ENCODE measurements around the gene HHAT. TPM values are rescaled to one million over a fixed set of nuclear protein-coding genes. Genes with fewer than 3 reads are reported as not detected.
A peak's percentile ranks its signal among the peaks of the same experiment; 100 is the strongest.

Gene HHAT
- polyA plus RNA-seq (2011; rRNA removed) (4.5 and 5.0 TPM in 2 replicates), polyA plus RNA-seq (2017; fragmentation: RNase III; extraction: RNeasy Plus Mini Kit Qiagen cat#74134 plus additional on column Dnase treatment) (3.6 to 3.8 TPM (median 3.6 TPM) in 3 replicates), polyA minus RNA-seq (2011; rRNA and poly(A)+ RNA removed) (15.8 and 16.8 TPM in 2 replicates)
- 2.1 and 2.5 TPM in 2 replicates for polyA plus RNA-seq (2012; cell fraction: cytosol; rRNA removed)
- 3.6 and 4.4 TPM in 2 replicates for polyA plus RNA-seq (2012; cell fraction: nucleus; rRNA removed)

DNA sequence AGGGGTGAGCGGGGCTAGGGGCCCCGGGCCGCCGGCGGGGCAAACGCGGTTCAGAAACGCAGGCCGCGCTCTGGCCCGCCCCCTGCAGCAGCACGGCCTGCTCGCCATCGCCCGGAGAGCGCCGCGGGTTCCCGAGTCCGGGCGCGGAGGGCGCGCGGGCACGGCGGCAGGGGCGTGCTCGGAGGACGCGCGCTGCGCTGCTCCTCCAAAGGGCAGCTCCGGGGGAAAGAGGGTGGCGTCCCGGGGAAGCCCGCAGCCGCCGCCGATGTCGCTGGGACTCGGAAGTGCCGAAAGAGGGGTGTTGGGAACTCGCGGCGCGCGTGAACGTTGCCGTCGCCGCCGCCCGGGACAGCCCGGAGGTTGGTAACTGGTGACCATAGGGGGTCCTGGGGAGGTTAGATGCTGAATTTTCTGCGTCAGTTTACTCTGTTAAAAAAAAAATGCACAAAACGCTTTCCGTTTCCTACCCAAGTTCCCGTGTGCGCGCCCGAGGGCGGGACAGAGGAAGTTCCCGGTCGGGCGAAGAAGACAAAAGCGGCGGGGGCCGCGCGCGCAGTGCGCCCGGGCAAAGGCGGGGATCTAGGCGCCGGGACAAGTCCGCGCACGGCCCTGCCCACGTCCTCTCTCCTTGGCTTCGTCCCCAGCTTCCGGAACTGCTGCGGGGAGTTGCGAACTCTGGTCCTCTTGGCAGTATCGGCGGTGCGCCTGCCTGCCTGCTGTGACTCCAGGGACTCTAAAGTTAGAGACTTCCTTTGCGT, at the start of gene HHAT:
Gene HHAT, plus strand, starts transcription at position 157 of the 758 bp plus-strand sequence. CDS start 20,074 bp downstream, outside the sequence.
- Histone ChIP-seq H3K4me3 (peak within 1 kb of the TSS; percentile 60), H3K27ac (peak within 1 kb of the TSS; percentile 87 to 94), H3K4me1 (peaks cover 17% of the 10 kb centered on the region; the same call in 2 of the 3 replicates), H3K4me2 (peak within 1 kb of the TSS; percentile 94), H3K9me3 (no peaks in the 10 kb centered on the region; the same call in 2 of the 3 replicates)
- ChIA-PET CTCF (interaction anchor here (0.6 to 3.7 kb wide), 2 partner anchors 10 to 185 kb away, joined by 3 to 11 read pairs; no protein-coding TSS in a partner anchor), POLR2A (interaction anchor here (0.7 to 2.3 kb wide), 5 partner anchors 12 to 62 kb away, joined by 3 to 11 read pairs (median 3); no protein-coding TSS in a partner anchor)
- ATAC-seq (peak; percentile 93 to 96), FAIRE-seq (no peak), DNase-seq (ENCODE audit: low read depth in 1 of 2, low spot score in 1 of 2) (peak; percentile 75 to 81)
- TF ChIP-seq CEBPB (IDR thresholded peaks at IDR 0.05), result 0 out of 4 replicates have a peak, but pooled peaks of 1 of the 2 experiments have one; percentile 14
- TF ChIP-seq RNF2 (IDR thresholded peaks at IDR 0.05; ENCODE audit: borderline replicate concordance, low read depth), result no peak
- TF ChIP-seq GATA3 (IDR thresholded peaks at IDR 0.05; ENCODE audit: borderline replicate concordance), result no peak
- TF ChIP-seq MAZ (IDR thresholded peaks at IDR 0.05; ENCODE audit: borderline replicate concordance, low read depth, low read length), result no peak
- no peak for TF ChIP-seq ZSCAN20 (CRISPR knock-in tag; IDR thresholded peaks at IDR 0.05)
- TF ChIP-seq RFX5 (IDR thresholded peaks at IDR 0.05), result 0 out of 2 replicates have a peak, but pooled peaks have one; percentile 49
- TF ChIP-seq HOXB5 (CRISPR knock-in tag; IDR thresholded peaks at IDR 0.05), result peak; percentile 39; the same call in 1 of the 2 replicates
- peak; percentile 95 for TF ChIP-seq PHF8 (IDR thresholded peaks at IDR 0.05; ENCODE audit: borderline replicate concordance, low read depth)
- no peak for TF ChIP-seq CBX8 (IDR thresholded peaks at IDR 0.05)
- TF ChIP-seq, protein P1, sequence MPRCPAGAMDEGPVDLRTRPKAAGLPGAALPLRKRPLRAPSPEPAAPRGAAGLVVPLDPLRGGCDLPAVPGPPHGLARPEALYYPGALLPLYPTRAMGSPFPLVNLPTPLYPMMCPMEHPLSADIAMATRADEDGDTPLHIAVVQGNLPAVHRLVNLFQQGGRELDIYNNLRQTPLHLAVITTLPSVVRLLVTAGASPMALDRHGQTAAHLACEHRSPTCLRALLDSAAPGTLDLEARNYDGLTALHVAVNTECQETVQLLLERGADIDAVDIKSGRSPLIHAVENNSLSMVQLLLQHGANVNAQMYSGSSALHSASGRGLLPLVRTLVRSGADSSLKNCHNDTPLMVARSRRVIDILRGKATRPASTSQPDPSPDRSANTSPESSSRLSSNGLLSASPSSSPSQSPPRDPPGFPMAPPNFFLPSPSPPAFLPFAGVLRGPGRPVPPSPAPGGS (IDR thresholded peaks at IDR 0.05), result peak; percentile 85; the same call in 2 of the 3 replicates
- TF ChIP-seq HEYL (CRISPR knock-in tag; IDR thresholded peaks at IDR 0.05), result no peak
- 0 out of 2 replicates have a peak, but pooled peaks have one; percentile 6 for TF ChIP-seq SREBF2 (IDR thresholded peaks at IDR 0.05)
- TF ChIP-seq, protein P2, sequence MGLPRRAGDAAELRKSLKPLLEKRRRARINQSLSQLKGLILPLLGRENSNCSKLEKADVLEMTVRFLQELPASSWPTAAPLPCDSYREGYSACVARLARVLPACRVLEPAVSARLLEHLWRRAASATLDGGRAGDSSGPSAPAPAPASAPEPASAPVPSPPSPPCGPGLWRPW (IDR thresholded peaks at IDR 0.05), result no peak
- no peak for TF ChIP-seq KDM5A (IDR thresholded peaks at IDR 0.05)
- 0 out of 2 replicates have a peak, but pooled peaks have one; percentile 25 for TF ChIP-seq HOXB13 (CRISPR knock-in tag; IDR thresholded peaks at IDR 0.05; ENCODE audit: low read depth)
- TF ChIP-seq, protein P3, sequence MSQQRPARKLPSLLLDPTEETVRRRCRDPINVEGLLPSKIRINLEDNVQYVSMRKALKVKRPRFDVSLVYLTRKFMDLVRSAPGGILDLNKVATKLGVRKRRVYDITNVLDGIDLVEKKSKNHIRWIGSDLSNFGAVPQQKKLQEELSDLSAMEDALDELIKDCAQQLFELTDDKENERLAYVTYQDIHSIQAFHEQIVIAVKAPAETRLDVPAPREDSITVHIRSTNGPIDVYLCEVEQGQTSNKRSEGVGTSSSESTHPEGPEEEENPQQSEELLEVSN (IDR thresholded peaks at IDR 0.05; ENCODE audit: borderline replicate concordance, low read depth), result 0 out of 2 replicates have a peak, but pooled peaks have one; percentile 45
- TF ChIP-seq, protein P4, sequence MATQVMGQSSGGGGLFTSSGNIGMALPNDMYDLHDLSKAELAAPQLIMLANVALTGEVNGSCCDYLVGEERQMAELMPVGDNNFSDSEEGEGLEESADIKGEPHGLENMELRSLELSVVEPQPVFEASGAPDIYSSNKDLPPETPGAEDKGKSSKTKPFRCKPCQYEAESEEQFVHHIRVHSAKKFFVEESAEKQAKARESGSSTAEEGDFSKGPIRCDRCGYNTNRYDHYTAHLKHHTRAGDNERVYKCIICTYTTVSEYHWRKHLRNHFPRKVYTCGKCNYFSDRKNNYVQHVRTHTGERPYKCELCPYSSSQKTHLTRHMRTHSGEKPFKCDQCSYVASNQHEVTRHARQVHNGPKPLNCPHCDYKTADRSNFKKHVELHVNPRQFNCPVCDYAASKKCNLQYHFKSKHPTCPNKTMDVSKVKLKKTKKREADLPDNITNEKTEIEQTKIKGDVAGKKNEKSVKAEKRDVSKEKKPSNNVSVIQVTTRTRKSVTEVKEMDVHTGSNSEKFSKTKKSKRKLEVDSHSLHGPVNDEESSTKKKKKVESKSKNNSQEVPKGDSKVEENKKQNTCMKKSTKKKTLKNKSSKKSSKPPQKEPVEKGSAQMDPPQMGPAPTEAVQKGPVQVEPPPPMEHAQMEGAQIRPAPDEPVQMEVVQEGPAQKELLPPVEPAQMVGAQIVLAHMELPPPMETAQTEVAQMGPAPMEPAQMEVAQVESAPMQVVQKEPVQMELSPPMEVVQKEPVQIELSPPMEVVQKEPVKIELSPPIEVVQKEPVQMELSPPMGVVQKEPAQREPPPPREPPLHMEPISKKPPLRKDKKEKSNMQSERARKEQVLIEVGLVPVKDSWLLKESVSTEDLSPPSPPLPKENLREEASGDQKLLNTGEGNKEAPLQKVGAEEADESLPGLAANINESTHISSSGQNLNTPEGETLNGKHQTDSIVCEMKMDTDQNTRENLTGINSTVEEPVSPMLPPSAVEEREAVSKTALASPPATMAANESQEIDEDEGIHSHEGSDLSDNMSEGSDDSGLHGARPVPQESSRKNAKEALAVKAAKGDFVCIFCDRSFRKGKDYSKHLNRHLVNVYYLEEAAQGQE (IDR thresholded peaks at IDR 0.05), result no peak
- TF ChIP-seq JUN (IDR thresholded peaks at IDR 0.05), result peak in 1 of 2 experiments; percentile 70; a peak in 2 of 5 replicates
- no peak for TF ChIP-seq JUNB (IDR thresholded peaks at IDR 0.05)
- TF ChIP-seq, protein P5, sequence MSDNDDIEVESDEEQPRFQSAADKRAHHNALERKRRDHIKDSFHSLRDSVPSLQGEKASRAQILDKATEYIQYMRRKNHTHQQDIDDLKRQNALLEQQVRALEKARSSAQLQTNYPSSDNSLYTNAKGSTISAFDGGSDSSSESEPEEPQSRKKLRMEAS (IDR thresholded peaks at IDR 0.05), result peak; percentile 57
- TF ChIP-seq, protein P6, sequence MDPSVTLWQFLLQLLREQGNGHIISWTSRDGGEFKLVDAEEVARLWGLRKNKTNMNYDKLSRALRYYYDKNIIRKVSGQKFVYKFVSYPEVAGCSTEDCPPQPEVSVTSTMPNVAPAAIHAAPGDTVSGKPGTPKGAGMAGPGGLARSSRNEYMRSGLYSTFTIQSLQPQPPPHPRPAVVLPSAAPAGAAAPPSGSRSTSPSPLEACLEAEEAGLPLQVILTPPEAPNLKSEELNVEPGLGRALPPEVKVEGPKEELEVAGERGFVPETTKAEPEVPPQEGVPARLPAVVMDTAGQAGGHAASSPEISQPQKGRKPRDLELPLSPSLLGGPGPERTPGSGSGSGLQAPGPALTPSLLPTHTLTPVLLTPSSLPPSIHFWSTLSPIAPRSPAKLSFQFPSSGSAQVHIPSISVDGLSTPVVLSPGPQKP (IDR thresholded peaks at IDR 0.05; ENCODE audit: low read depth, low read length), result no peak
- peak; percentile 70; the same call in 1 of the 2 replicates for TF ChIP-seq HDAC2 (IDR thresholded peaks at IDR 0.05)
- TF ChIP-seq POLR2A (IDR thresholded peaks at IDR 0.05; ENCODE audit: low read length), result peak; percentile 49
- 2% methylated on average over 44 of the region's 89 CpGs for WGBS (ENCODE audit: missing lambda C conversion rate)
